Sigmoid colon (tissue), 7 donors: Measurements from ENCODE around the gene NMRK2. TPM values are rescaled to one million over a fixed set of nuclear protein-coding genes. Genes with fewer than 3 reads are reported as not detected.
A peak's percentile ranks its signal among the peaks of the same experiment; 100 is the strongest.

Experiments used
- DNase-seq: peaks from one replicate; pipeline ENCODE4 v3.0.0-alpha.2; 2019
- H3K27ac ChIP-seq, 4 donors: fragments of 200-600 bp; sonication (generic); one replicate each; pipeline ENCODE4 v1.5.1; 2016 to 2019; ENCODE audit warnings: mild to moderate bottlenecking in 1 of 4
- H3K27me3 ChIP-seq, 3 donors: fragments of 200-600 bp; sonication (generic); one replicate each; pipeline ENCODE4 v1.5.1; 2019; ENCODE audit warnings: mild to moderate bottlenecking in 1 of 3
- H3K36me3 ChIP-seq, 4 donors: fragments of 200-600 bp; sonication (generic); one replicate each; pipeline ENCODE4 v1.5.1; 2016 to 2019
- H3K4me1 ChIP-seq, 4 donors: fragments of 200-600 bp; sonication (generic); one replicate each; pipeline ENCODE4 v1.5.1; 2017 to 2019
- H3K4me3 ChIP-seq, 4 donors: fragments of 200-600 bp; sonication (generic); one replicate each; pipeline ENCODE4 v1.5.1; 2017 to 2019; ENCODE audit warnings: mild to moderate bottlenecking in 2 of 4, moderate library complexity in 1 of 4
- H3K9me3 ChIP-seq, 4 donors: fragments of 200-600 bp in 3 of 4; sonication (generic) in 3 of 4; one replicate each; pipeline versions ENCODE4 v1.5.1 to v1.6.1; 2013 to 2019
- EP300 ChIP-seq, 4 donors: sonication (generic); formaldehyde crosslinking; IDR thresholded peaks; one replicate each; pipeline ENCODE4 v1.6.1; 2017; ENCODE audit warnings: antibody characterized with exemption in 4 of 4
- POLR2A ChIP-seq, 2 donors: fragments of 450-650 bp; IDR thresholded peaks; one replicate each; pipeline ENCODE4 v1.6.1; 2016; ENCODE audit warnings: antibody characterized with exemption in 2 of 2, mild to moderate bottlenecking in 2 of 2, moderate library complexity in 2 of 2
- POLR2AphosphoS5 ChIP-seq, 4 donors: sonication (generic); formaldehyde crosslinking; IDR thresholded peaks; one replicate each; pipeline ENCODE4 v1.6.1; 2017; ENCODE audit warnings: antibody characterized with exemption in 4 of 4
- WGBS, 2 donors: extraction: QIAGEN DNeasy Blood & Tissue Kit; methylation state at CpG; one replicate each; pipeline ENCODE4 v1.1.7; 2013; 5-methylcytosine and 5-hydroxymethylcytosine counted together
- intact Hi-C: fragments of 100-400 bp; cut with DNase I; formaldehyde crosslinking; loops from one replicate; pipeline ENCODE4 v1.15.1; 2023
- polyA plus RNA-seq, 3 donors: library from polyadenylated mRNA; stranded (reverse); fragments of 200-250 nt; gene quantifications; one replicate each; pipeline ENCODE4 v1.2.3, GENCODE V29; 2013
- total RNA-seq, 4 donors: library from RNA; depleted of rRNA; stranded (reverse); fragments of >200 nt; gene quantifications; one replicate each; pipeline ENCODE4 v1.1.0, GENCODE V29; 2016
- TF ChIP-seq, protein P1 (sequence below), 4 experiments: fragments of 450-650 bp in 3 of 4; fragments of 200-600 bp in 1 of 4; IDR thresholded peaks; one replicate each; pipeline ENCODE4 v1.5.1; 2016 to 2019; ENCODE audit warnings: antibody characterized with exemption in 4 of 4, mild to moderate bottlenecking in 3 of 4, moderate library complexity in 2 of 4
- donor health status: healthy with polysubstance abuse.
- donor health status: Bipolar disorder and iron deficiency.
- donor health status: healthy.

Gene NMRK2
- total and polyA plus RNA-seq, 7 donors: 0.19 to 2.4 (median 0.70) TPM; not detected in 3

- DNase-seq: peak; percentile 70
- Histone ChIP-seq H3K9me3 (no peaks in the 10 kb centered on the region), H3K4me3 (peak overlapping the region in 1 of 4 donors; percentile 84), H3K27me3 (no peaks in the 10 kb centered on the region), H3K36me3 (peaks cover 59 to 65% (median 63%) of the 10 kb centered on the region in 4 donors), H3K4me1 (peaks cover 0 to 57% (median 49%) of the 10 kb centered on the region in 4 donors), H3K27ac (peak overlapping the region; percentile 92 to 96 (median 94))
- 87 to 89% methylated on average over 40 of the region's 40 CpGs for WGBS, 2 donors
- intact Hi-C loops: loop anchor here (10.0 kb wide), 1 partner anchor 532 kb away; the partner anchor contains the start of gene PLIN4
- no peak for TF ChIP-seq POLR2A (IDR thresholded peaks at IDR 0.05)
- TF ChIP-seq, protein P1, sequence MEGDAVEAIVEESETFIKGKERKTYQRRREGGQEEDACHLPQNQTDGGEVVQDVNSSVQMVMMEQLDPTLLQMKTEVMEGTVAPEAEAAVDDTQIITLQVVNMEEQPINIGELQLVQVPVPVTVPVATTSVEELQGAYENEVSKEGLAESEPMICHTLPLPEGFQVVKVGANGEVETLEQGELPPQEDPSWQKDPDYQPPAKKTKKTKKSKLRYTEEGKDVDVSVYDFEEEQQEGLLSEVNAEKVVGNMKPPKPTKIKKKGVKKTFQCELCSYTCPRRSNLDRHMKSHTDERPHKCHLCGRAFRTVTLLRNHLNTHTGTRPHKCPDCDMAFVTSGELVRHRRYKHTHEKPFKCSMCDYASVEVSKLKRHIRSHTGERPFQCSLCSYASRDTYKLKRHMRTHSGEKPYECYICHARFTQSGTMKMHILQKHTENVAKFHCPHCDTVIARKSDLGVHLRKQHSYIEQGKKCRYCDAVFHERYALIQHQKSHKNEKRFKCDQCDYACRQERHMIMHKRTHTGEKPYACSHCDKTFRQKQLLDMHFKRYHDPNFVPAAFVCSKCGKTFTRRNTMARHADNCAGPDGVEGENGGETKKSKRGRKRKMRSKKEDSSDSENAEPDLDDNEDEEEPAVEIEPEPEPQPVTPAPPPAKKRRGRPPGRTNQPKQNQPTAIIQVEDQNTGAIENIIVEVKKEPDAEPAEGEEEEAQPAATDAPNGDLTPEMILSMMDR (IDR thresholded peaks at IDR 0.05): no peak
Observed at GRCh38 chr19:3982701-3983541, 50.1 kb downstream of the NMRK2 start.

DNA sequence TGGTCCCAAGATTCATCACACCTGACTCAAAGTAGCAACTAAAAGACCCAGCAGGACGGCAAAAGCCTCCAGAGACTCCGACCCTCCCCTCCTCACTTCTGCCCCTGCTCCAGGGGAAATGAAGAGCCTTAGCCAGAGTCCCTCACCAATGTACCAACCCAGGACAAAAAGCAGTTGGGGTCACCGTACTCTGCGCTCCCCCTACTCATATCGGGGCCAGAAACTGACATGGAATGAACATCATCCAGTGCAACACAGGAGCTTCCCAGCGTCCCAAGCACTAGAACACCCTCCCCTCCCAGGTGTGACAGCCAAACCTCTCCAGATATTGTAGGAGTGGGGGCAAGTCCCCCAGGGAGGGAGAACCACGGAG lies 50.7 kb downstream of the NMRK2 start:
- no peak for DNase-seq
- H3K27ac ChIP-seq: peak overlapping the region; percentile 92 to 96 (median 94)
- peak overlapping the region in 2 of 4 donors; percentile 81 to 84 for H3K4me3 ChIP-seq
- peaks cover 55 to 59% (median 57%) of the 10 kb centered on the region in 4 donors for H3K36me3 ChIP-seq
- intact Hi-C loops: loop anchor here (10.0 kb wide), 1 partner anchor 531 kb away; the partner anchor contains the start of gene PLIN4
- no peaks in the 10 kb centered on the region for H3K27me3 ChIP-seq
- H3K4me1 ChIP-seq: peaks cover 0 to 62% (median 49%) of the 10 kb centered on the region in 4 donors
- WGBS, 2 donors: 61 to 72% methylated on average over 7 of the region's 7 CpGs
- TF ChIP-seq POLR2A (IDR thresholded peaks at IDR 0.05) (no peak), POLR2AphosphoS5 (IDR thresholded peaks at IDR 0.05) (no peak), EP300 (IDR thresholded peaks at IDR 0.05) (no peak)
- TF ChIP-seq, protein P1 (IDR thresholded peaks at IDR 0.05): no peak
- H3K9me3 ChIP-seq: no peaks in the 10 kb centered on the region

DNA sequence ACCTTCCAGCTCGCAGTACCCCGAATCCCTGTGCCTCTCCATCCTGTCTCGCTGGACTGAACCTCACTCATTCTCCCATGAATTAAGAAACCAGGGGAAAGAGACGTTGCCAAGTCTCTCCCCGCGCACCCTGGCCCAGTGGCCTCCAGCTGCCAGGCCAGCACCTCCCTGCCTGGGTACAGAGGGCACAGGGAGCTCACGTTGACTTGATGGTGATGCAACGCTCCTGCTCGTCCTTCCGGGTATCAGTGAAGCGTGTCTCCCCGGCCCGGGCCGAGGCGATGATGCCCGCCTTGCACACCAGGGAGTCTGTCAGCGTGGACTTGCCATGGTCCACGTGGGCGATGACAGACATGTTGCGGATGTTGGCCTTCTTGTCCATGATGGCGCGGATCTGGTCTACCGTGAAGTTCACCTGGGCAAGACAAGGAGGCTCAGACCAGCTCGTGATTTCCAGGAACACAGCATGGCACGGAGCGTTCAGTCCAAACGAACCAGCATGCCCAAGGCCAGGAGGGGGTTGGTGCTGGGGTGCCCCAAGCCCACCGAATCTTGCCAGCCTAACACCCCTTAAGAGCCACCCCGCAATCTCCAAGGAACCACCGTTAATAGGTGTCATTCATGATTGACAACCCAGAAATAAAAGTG lies 51.2 kb downstream of the NMRK2 start:
- Histone ChIP-seq H3K36me3 (peaks cover 51 to 54% (median 53%) of the 10 kb centered on the region in 4 donors), H3K27me3 (no peaks in the 10 kb centered on the region), H3K9me3 (no peaks in the 10 kb centered on the region), H3K4me1 (peaks cover 0 to 62% (median 49%) of the 10 kb centered on the region in 4 donors), H3K4me3 (peak overlapping the region; percentile 70 to 86 (median 82)), H3K27ac (peak overlapping the region; percentile 92 to 96 (median 94))
- intact Hi-C loops: loop anchor here (2.0 to 10.0 kb wide), 2 partner anchors 13 to 531 kb away; partner anchors contain the start of genes DAPK3 and PLIN4
- TF ChIP-seq POLR2AphosphoS5 (IDR thresholded peaks at IDR 0.05) (peak in 1 of 4 donors; percentile 20), EP300 (IDR thresholded peaks at IDR 0.05) (no peak)
- peak; percentile 71 for DNase-seq
- WGBS, 2 donors: 13 to 33% methylated on average over 30 of the region's 30 CpGs

- DNase-seq: no peak
- WGBS, 2 donors: 0% methylated on average over 10 of the region's 10 CpGs
- TF ChIP-seq POLR2A (IDR thresholded peaks at IDR 0.05) (no peak), POLR2AphosphoS5 (IDR thresholded peaks at IDR 0.05) (no peak), EP300 (IDR thresholded peaks at IDR 0.05) (no peak)
- TF ChIP-seq, protein P1 (IDR thresholded peaks at IDR 0.05): no peak
- Histone ChIP-seq H3K9me3 (no peaks in the 10 kb centered on the region), H3K27me3 (no peaks in the 10 kb centered on the region), H3K36me3 (peaks cover 46 to 49% (median 48%) of the 10 kb centered on the region in 4 donors), H3K4me1 (peaks cover 0 to 62% (median 49%) of the 10 kb centered on the region in 4 donors), H3K27ac (peak overlapping the region; percentile 92 to 96 (median 94)), H3K4me3 (peak overlapping the region; percentile 70 to 86 (median 82))
- intact Hi-C loops: loop anchor here (2.0 to 10.0 kb wide), 2 partner anchors 14 to 530 kb away; partner anchors contain the start of genes DAPK3 and PLIN4
Observed at GRCh38 chr19:3984584-3984907, 51.7 kb downstream of the NMRK2 start.
